Astrocyte (in vitro differentiated cells and primary cell): ENCODE measurements around the gene EHD1.

Source experiments
- EZH2 ChIP-seq: IDR thresholded peaks from 2 replicates; pipeline ENCODE4 v1.6.1; 2012; ENCODE audit warnings: mild to moderate bottlenecking, low read length, inconsistent platforms; ENCODE audit not compliant: insufficient read depth
- TF ChIP-seq, protein P1 (sequence below): IDR thresholded peaks from 2 replicates; pipeline ENCODE4 v1.5.1; 2011; ENCODE audit warnings: low read depth, mild to moderate bottlenecking, inconsistent platforms, low read length, moderate library complexity; ENCODE audit not compliant: insufficient read depth

DNA sequence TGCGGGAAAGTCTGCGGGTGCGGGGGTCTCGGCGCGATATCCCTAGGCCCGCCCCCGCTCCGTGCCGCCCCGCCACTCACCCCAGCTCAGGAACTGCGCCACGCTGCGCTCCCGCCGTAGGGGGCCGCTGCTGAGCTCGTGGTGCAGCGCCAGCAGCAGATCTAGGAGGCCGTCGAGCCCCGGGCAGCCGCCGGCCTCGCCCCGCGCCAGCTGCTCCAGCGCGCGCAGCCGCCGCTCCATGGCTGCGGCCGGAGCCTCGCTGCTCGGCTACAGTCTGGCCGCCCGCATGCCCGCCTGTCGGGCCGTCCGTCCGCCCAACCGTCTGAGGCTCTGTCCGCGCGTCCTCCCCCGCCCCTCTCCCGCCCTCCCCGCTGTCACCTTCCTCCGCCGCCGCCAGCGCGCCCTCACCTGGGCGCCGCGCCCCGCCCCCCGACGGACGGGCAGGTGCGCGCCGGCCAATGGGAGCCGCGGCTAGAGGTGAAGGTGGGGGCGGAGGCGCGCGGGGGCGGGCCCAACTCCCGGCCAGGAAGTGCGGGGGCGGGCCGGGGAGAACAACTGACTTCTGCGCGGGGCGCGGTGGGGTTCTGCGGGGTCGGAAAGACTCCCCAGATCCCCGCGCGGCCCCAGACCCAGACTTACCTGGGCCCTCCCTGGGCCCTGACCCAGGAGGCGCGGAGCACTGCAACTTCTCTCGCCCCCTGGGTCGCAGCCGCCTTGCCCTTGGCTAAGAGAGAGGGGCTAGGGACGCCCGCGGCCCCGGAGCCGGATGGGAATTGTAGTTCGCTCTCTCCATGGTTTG, 33.9 kb downstream of the EHD1 start, which contains the start of gene CDC42BPG:
- TF ChIP-seq, protein P1, sequence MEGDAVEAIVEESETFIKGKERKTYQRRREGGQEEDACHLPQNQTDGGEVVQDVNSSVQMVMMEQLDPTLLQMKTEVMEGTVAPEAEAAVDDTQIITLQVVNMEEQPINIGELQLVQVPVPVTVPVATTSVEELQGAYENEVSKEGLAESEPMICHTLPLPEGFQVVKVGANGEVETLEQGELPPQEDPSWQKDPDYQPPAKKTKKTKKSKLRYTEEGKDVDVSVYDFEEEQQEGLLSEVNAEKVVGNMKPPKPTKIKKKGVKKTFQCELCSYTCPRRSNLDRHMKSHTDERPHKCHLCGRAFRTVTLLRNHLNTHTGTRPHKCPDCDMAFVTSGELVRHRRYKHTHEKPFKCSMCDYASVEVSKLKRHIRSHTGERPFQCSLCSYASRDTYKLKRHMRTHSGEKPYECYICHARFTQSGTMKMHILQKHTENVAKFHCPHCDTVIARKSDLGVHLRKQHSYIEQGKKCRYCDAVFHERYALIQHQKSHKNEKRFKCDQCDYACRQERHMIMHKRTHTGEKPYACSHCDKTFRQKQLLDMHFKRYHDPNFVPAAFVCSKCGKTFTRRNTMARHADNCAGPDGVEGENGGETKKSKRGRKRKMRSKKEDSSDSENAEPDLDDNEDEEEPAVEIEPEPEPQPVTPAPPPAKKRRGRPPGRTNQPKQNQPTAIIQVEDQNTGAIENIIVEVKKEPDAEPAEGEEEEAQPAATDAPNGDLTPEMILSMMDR: peak; percentile 11
- TF ChIP-seq EZH2: no peak
